Activated naive CD4-positive, alpha-beta T cell treated with anti-CD3 and anti-CD28 coated beads, Interleukin-2, amount 50 U/mL, for 72 hours (primary cell): ENCODE data around the gene HAUS6. TPM values are rescaled to one million over a fixed set of nuclear protein-coding genes. Genes with fewer than 3 reads are reported as not detected.

Source experiments
- ATAC-seq, 2 donors: fragments of 150-1000 bp; cut with Tn5 transposase; 2 replicates each; pipeline ENCODE4 v1.10.0; 2021; ENCODE audit warnings: mild to moderate bottlenecking in 2 of 2, moderate library complexity in 2 of 2
- DNase-seq, 2 donors: peaks; one replicate each; pipeline ENCODE4 v3.0.0; 2021 to 2022; ENCODE audit warnings: low spot score in 2 of 2
- H3K27ac Mint-ChIP-seq, 2 donors: one replicate each; pipeline ENCODE4 v1.8.0; 2022; ENCODE audit warnings: mild to moderate bottlenecking in 2 of 2, mixed read lengths in 2 of 2
- H3K36me3 Mint-ChIP-seq, 2 donors: one replicate each; pipeline ENCODE4 v1.8.0; 2022; ENCODE audit warnings: mixed read lengths in 2 of 2
- H3K9me3 Mint-ChIP-seq, 2 donors: one replicate each; pipeline ENCODE4 v1.8.0; 2022; ENCODE audit warnings: mixed read lengths in 2 of 2
- total RNA-seq, 2 donors: library from RNA; stranded (reverse); gene quantifications; one replicate each; pipeline ENCODE4 v1.2.3, GENCODE V29; 2022

Gene HAUS6
- total RNA-seq, 2 donors from 2014 or later: 35.3 to 37.5 TPM

DNA sequence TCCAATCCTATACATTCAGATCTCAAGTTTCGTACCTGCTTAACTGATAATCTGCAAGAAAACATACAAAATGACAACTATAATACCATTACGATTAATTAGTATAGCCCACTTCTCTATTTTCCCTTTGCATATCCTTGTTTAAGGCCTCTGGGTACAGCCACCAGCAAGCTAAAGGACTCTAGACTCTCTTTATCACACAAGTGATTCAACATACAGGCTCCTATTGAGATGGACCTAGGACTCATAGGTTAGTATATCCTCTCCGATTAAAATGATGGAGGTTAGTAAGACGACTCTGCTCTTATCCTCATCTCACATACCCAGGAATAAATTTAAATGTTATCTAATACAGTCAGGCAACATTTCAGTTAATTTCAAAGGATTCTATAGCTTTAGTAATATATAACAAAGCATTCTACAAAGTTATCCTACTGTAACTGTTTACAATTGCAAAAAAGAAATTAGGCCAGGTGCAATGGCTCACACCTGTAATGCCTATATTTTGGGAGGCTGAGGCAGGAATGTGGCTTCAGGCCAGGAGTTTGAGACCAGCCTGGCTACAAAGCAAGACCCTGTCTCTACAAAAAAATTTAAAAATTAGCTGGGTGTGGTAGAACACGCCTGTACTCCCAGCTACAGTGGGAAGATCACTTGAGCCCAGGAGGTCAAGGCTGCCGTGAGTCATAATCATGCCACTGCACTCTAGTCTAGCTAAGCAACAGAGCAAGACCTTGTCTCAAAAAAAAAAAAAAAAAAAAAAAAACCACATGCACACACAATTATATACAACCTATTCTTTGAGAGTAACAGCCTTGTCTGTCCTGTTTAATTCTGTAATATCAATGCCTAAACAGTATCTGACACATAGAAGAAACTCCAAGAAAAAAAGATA, 15.4 kb downstream of the HAUS6 start:
- DNase-seq (no peak), ATAC-seq (no peak)
- Mint-ChIP-seq H3K9me3 (no peaks in the 10 kb centered on the region), H3K36me3 (no peaks in the 10 kb centered on the region), H3K27ac (no peak overlapping the region)

DNA sequence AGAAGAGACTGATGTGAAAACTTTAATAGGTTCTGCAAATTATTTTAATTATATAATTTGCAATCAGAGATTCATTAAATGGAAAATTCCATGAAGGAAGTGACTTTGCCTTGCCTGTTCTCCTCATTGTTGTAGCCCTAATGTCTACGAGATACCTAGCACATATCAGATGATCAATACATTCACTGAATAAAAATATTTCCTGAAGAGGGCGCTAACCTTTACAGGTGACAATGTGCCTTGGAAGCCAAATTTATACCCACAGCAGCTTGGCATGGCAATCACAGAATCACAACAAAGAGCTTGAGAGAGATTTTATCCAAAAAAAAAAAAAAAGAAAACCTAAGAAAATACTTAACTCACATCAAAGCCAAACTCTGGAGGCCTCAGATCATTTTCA, 17.4 kb downstream of the HAUS6 start:
- peak in 1 of 2 donors; percentile 34 for ATAC-seq
- Mint-ChIP-seq H3K27ac (no peak overlapping the region), H3K9me3 (no peaks in the 10 kb centered on the region), H3K36me3 (peaks cover 0 to 9% of the 10 kb centered on the region in 2 donors)
- no peak for DNase-seq

- DNase-seq: no peak
- peaks cover 24 to 36% of the 10 kb centered on the region in 2 donors for H3K36me3 Mint-ChIP-seq
- ATAC-seq: no peak
- H3K9me3 Mint-ChIP-seq: no peaks in the 10 kb centered on the region
- peak overlapping the region; percentile 10 to 22 for H3K27ac Mint-ChIP-seq
Measured at GRCh38 chr9:19074836-19075235, 27.9 kb downstream of the HAUS6 start.

- no peaks in the 10 kb centered on the region for H3K9me3 Mint-ChIP-seq
- H3K36me3 Mint-ChIP-seq: peaks cover 24 to 36% of the 10 kb centered on the region in 2 donors
- DNase-seq: no peak
- ATAC-seq: no peak
- H3K27ac Mint-ChIP-seq: peak overlapping the region in 1 of 2 donors; percentile 22
Measured at GRCh38 chr9:19074229-19074628, 28.5 kb downstream of the HAUS6 start.

DNA sequence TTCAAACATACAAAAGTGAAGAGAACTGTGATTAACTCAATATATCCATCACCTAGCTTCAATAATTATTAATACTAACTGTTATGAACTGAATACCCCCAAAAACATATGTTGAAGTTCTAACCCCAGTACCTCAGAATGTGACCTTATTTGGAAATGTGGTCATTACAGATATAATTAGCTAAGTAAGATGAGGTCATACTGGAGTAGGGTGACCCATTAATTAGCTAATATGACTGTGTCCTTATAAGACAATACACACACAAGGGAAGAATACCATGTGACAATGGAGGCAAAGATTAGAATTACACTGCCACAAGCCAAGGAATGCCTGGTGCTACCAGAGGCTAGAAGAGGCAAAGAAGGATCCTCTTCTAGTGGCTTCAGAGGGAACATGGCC, 45.7 kb downstream of the HAUS6 start:
- ATAC-seq: no peak
- peak overlapping the region in 1 of 2 donors; percentile 73 for H3K27ac Mint-ChIP-seq
- H3K9me3 Mint-ChIP-seq: no peaks in the 10 kb centered on the region
- peaks cover 30 to 67% of the 10 kb centered on the region in 2 donors for H3K36me3 Mint-ChIP-seq
- DNase-seq: no peak

- peaks cover 23 to 25% of the 10 kb centered on the region in 2 donors for H3K36me3 Mint-ChIP-seq
- DNase-seq: no peak
- no peak for ATAC-seq
- H3K27ac Mint-ChIP-seq: peak overlapping the region; percentile 95 to 98
- H3K9me3 Mint-ChIP-seq: no peaks in the 10 kb centered on the region
Measured at GRCh38 chr9:19050637-19051591, 51.8 kb downstream of the HAUS6 start.

- Mint-ChIP-seq H3K36me3 (peaks cover 18% of the 10 kb centered on the region in 2 donors), H3K27ac (peak overlapping the region; percentile 95 to 98)
- no peak for ATAC-seq
Measured at GRCh38 chr9:19049917-19050636, 52.6 kb downstream of the HAUS6 start.

GRCh38 chr9:19048966-19049916, 53.5 kb downstream of the HAUS6 start, which contains the start of gene RRAGA:
TSS of gene RRAGA (plus strand) at chr9:19049427. CDS start at chr9:19049660, 233 bp downstream.
- ATAC-seq (peak; percentile 89 to 90), DNase-seq (peak; percentile 96 to 97)
- no peaks in the 10 kb centered on the region for H3K9me3 Mint-ChIP-seq
- H3K36me3 Mint-ChIP-seq: peaks cover 18% of the 10 kb centered on the region in 2 donors
- H3K27ac Mint-ChIP-seq: peak within 1 kb of the TSS; percentile 95 to 98

More at GRCh38 chr9:19049917-19050636, 52.6 kb downstream of the HAUS6 start:
- no peak for DNase-seq
- H3K9me3 Mint-ChIP-seq: no peaks in the 10 kb centered on the region

- Mint-ChIP-seq H3K27ac (no peak overlapping the region), H3K9me3 (no peaks in the 10 kb centered on the region), H3K36me3 (no peaks in the 10 kb centered on the region)
- DNase-seq: no peak
- no peak for ATAC-seq
Measured at GRCh38 chr9:19036611-19037010, 66.1 kb downstream of the HAUS6 start.

DNA sequence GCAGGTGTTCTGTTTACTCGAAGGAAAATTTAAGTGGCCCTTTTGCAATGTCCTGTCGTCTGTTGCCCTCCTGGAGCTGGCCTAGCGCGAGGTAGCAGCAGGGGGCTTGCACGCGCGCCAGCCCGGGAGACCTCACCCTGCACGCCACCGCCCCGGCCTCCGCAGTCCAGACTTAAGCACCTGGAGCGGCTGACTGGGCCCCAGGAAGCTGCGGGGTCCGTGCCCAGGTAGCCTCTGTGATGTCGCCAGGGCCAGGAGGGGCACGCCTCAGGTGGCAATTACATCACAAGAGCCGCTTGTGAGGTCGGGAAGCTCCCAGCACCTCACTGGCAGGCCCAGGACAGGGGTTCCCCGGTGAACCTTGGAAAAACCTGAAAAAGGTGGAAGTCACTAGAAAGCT, 69.7 kb downstream of the HAUS6 start, which contains the start of gene SAXO1:
Gene SAXO1 (minus strand): TSS at position 195 of the 400 bp plus-strand sequence. CDS start 301 bp downstream, outside the sequence.
- H3K36me3 Mint-ChIP-seq: no peaks in the 10 kb centered on the region
- DNase-seq (no peak), ATAC-seq (no peak)
- H3K27ac Mint-ChIP-seq: no peak within 1 kb of the TSS
- H3K9me3 Mint-ChIP-seq: no peaks in the 10 kb centered on the region

- no peak overlapping the region for H3K27ac Mint-ChIP-seq
- DNase-seq: no peak
- H3K36me3 Mint-ChIP-seq: no peaks in the 10 kb centered on the region
- H3K9me3 Mint-ChIP-seq: no peaks in the 10 kb centered on the region
- no peak for ATAC-seq
Measured at GRCh38 chr9:19032406-19032805, 70.3 kb downstream of the HAUS6 start.

GRCh38 chr9:19030899-19031298, 71.8 kb downstream of the HAUS6 start:
- ATAC-seq (peak in 1 of 2 donors; percentile 67), DNase-seq (no peak)
- Mint-ChIP-seq H3K27ac (no peak overlapping the region), H3K9me3 (peaks cover 0 to 5% of the 10 kb centered on the region in 2 donors), H3K36me3 (no peaks in the 10 kb centered on the region)

GRCh38 chr9:19028835-19029451, 73.8 kb downstream of the HAUS6 start:
- ATAC-seq: peak; percentile 52 to 60
- Mint-ChIP-seq H3K36me3 (no peaks in the 10 kb centered on the region), H3K9me3 (peaks cover 0 to 5% of the 10 kb centered on the region in 2 donors), H3K27ac (no peak overlapping the region)
- peak in 1 of 2 donors; percentile 35 for DNase-seq

GRCh38 chr9:19027825-19028224, 74.9 kb downstream of the HAUS6 start:
- no peak for ATAC-seq
- Mint-ChIP-seq H3K36me3 (no peaks in the 10 kb centered on the region), H3K9me3 (peaks cover 0 to 5% of the 10 kb centered on the region in 2 donors), H3K27ac (no peak overlapping the region)
- DNase-seq: no peak

- peaks cover 0 to 5% of the 10 kb centered on the region in 2 donors for H3K9me3 Mint-ChIP-seq
- H3K27ac Mint-ChIP-seq: no peak overlapping the region
- ATAC-seq: no peak
- no peaks in the 10 kb centered on the region for H3K36me3 Mint-ChIP-seq
- DNase-seq: no peak
Measured at GRCh38 chr9:19026375-19026774, 76.3 kb downstream of the HAUS6 start.
